Upper lobe of right lung (tissue), 1 donor: ENCODE measurements around the gene NHSL2. TPM values are rescaled to one million over a fixed set of nuclear protein-coding genes. Genes with fewer than 3 reads are reported as not detected.

Experiments used
- ATAC-seq: fragments of 200-7000 bp; cut with Tn5 transposase; one replicate; pipeline ENCODE4 v1.9.1; 2020; ENCODE audit warnings: mild to moderate bottlenecking, moderate library complexity
- DNase-seq: peaks from one replicate; pipeline ENCODE4 v3.0.0-alpha.2; 2020
- H3K27ac ChIP-seq: fragments of 200-600 bp; one replicate; pipeline ENCODE4 v1.8.0; 2022
- H3K27me3 ChIP-seq: fragments of 200-600 bp; one replicate; pipeline ENCODE4 v1.8.0; 2022; ENCODE audit warnings: mild to moderate bottlenecking
- H3K36me3 ChIP-seq: fragments of 200-600 bp; one replicate; pipeline ENCODE4 v1.8.0; 2022
- H3K4me1 ChIP-seq: fragments of 200-600 bp; one replicate; pipeline ENCODE4 v1.8.0; 2022
- H3K4me3 ChIP-seq: fragments of 200-600 bp; one replicate; pipeline ENCODE4 v1.8.0; 2022; ENCODE audit warnings: mild to moderate bottlenecking
- H3K9me3 ChIP-seq: fragments of 200-600 bp; one replicate; pipeline ENCODE4 v1.8.0; 2022
- intact Hi-C: fragments of 100-400 bp; cut with DNase I; formaldehyde crosslinking; loops from one replicate; pipeline ENCODE4 v1.11.0; 2022
- total RNA-seq: library from RNA; stranded (reverse); fragmentation: NEBNext Ultra II Directional; extraction: Animal tissue kit (Norgen Biotek cat#: 25700); gene quantifications from one replicate; pipeline ENCODE4 v1.2.1, GENCODE V29; 2021
- TF ChIP-seq, protein P1 (sequence below): fragments of 200-600 bp; IDR thresholded peaks from one replicate; pipeline ENCODE4 v1.8.0; 2022; ENCODE audit warnings: antibody characterized with exemption
- donor health status: DM: no; HTN: yes; CAD: no; lungs with severe emphysema.

The NHSL2 gene
- total RNA-seq, 1 donor from 2014 or later, result 17.3 TPM

- Histone ChIP-seq H3K27me3 (no peaks in the 10 kb centered on the region), H3K9me3 (no peaks in the 10 kb centered on the region), H3K27ac (no peak overlapping the region), H3K4me1 (no peaks in the 10 kb centered on the region), H3K4me3 (no peak overlapping the region), H3K36me3 (no peaks in the 10 kb centered on the region)
- intact Hi-C loops, result no loop called here
- TF ChIP-seq, protein P1, sequence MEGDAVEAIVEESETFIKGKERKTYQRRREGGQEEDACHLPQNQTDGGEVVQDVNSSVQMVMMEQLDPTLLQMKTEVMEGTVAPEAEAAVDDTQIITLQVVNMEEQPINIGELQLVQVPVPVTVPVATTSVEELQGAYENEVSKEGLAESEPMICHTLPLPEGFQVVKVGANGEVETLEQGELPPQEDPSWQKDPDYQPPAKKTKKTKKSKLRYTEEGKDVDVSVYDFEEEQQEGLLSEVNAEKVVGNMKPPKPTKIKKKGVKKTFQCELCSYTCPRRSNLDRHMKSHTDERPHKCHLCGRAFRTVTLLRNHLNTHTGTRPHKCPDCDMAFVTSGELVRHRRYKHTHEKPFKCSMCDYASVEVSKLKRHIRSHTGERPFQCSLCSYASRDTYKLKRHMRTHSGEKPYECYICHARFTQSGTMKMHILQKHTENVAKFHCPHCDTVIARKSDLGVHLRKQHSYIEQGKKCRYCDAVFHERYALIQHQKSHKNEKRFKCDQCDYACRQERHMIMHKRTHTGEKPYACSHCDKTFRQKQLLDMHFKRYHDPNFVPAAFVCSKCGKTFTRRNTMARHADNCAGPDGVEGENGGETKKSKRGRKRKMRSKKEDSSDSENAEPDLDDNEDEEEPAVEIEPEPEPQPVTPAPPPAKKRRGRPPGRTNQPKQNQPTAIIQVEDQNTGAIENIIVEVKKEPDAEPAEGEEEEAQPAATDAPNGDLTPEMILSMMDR, result no peak
- ATAC-seq, result no peak
- DNase-seq, result no peak
Observed at GRCh38 chrX:72081605-72082320, 171.1 kb downstream of the NHSL2 start.

GRCh38 chrX:72083291-72083690 lies 172.6 kb downstream of the NHSL2 start:
- H3K36me3 ChIP-seq, result no peaks in the 10 kb centered on the region
- no peak for ATAC-seq

DNA sequence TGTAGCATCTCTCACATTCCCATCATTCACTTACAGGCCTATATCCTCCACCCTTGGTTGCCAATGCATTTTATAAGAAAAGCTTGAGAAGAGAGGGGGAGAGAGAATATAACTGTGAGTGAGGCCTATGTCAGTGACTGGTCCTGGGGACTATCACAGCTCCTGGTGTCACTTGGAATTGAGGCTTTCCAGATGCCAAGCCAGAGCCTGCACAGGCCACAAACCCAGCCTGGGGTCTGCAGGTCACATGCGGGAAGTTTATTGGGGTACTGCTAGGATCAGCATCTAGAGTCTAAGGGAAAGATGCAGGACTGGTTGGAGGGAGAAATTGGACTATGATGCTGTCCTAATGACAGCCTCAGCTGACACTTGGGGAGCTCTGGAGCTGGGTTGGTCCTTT lies 173.5 kb downstream of the NHSL2 start:
- Histone ChIP-seq H3K36me3 (no peaks in the 10 kb centered on the region), H3K27me3 (no peaks in the 10 kb centered on the region), H3K27ac (no peak overlapping the region), H3K9me3 (no peaks in the 10 kb centered on the region), H3K4me3 (no peak overlapping the region), H3K4me1 (no peaks in the 10 kb centered on the region)
- intact Hi-C loops, result no loop called here
- TF ChIP-seq, protein P1, result no peak
- DNase-seq, result no peak
- no peak for ATAC-seq

More at GRCh38 chrX:72083291-72083690, 172.6 kb downstream of the NHSL2 start:
- intact Hi-C loops, result no loop called here
- DNase-seq, result no peak
- no peaks in the 10 kb centered on the region for H3K27me3 ChIP-seq
- no peak overlapping the region for H3K27ac ChIP-seq
- TF ChIP-seq, protein P1, result no peak
- no peak overlapping the region for H3K4me3 ChIP-seq
- H3K4me1 ChIP-seq, result no peaks in the 10 kb centered on the region
- H3K9me3 ChIP-seq, result no peaks in the 10 kb centered on the region

DNA sequence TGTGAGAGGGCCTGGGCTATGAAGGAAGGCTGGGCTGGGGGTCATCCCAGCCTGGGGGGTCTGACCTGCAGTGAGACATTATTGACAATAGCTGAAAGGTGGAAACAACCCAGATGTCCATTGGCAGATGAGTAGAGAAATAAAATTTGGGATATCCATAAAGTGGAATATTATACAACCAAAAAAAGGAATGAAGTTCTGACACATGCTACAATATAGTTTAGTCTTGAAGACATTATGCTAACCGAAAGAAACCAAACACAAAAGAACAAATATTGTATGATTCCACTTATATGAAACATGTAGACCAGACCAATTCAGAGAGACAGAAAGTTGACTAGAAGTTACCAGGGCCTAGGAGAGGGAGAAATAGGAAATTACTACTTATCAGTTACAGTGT lies 176.3 kb downstream of the NHSL2 start:
- ATAC-seq, result no peak
- Histone ChIP-seq H3K9me3 (no peaks in the 10 kb centered on the region), H3K4me3 (no peak overlapping the region), H3K36me3 (no peaks in the 10 kb centered on the region), H3K4me1 (no peaks in the 10 kb centered on the region), H3K27ac (no peak overlapping the region), H3K27me3 (no peaks in the 10 kb centered on the region)
- DNase-seq, result no peak
- intact Hi-C loops, result no loop called here
- TF ChIP-seq, protein P1, result no peak

DNA sequence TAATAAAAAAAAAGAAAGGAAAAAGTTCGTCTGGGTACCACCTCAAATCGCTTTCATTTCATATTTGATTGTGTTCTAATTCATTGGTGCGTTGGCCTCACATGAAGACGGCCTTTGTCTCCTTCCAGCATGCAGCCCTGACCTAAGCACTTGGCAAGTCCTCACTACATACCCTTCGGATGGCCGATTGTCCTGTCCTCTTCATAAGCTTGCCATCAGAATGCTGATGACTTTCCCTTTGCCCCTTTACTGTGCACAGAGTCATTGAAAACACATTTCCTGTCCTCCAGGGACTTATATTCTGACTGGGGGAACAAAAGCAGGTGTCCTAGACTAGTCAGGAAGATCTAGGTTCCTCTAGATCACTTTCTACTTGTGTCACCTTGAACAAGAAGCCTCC lies 178.1 kb downstream of the NHSL2 start:
- TF ChIP-seq, protein P1, result no peak
- no peak for DNase-seq
- no peak overlapping the region for H3K4me3 ChIP-seq
- no peak for ATAC-seq
- no peaks in the 10 kb centered on the region for H3K4me1 ChIP-seq
- H3K27ac ChIP-seq, result no peak overlapping the region
- no peaks in the 10 kb centered on the region for H3K27me3 ChIP-seq
- H3K9me3 ChIP-seq, result no peaks in the 10 kb centered on the region
- intact Hi-C loops, result no loop called here
- H3K36me3 ChIP-seq, result no peaks in the 10 kb centered on the region
